SK-N-SH (cell line): ENCODE results near the gene LMF1.

Experiments
- EP300 ChIP-seq, 2 experiments: IDR thresholded peaks; 2 replicates each; pipeline versions ENCODE4 v1.4.0 to v1.6.1; 2012; ENCODE audit warnings: borderline replicate concordance in 1 of 2, low read depth in 1 of 2, low read length in 1 of 2
- POLR2AphosphoS5 ChIP-seq: IDR thresholded peaks from 2 replicates; pipeline ENCODE4 v1.6.1; 2012; ENCODE audit warnings: low read depth, low read length
- TF ChIP-seq, protein P1 (sequence below): fragments of 200-600 bp; sonication (generic); IDR thresholded peaks from 2 replicates; pipeline ENCODE4 v1.6.1; 2017; ENCODE audit warnings: antibody characterized with exemption, mild to moderate bottlenecking, moderate library complexity

- TF ChIP-seq, protein P1, sequence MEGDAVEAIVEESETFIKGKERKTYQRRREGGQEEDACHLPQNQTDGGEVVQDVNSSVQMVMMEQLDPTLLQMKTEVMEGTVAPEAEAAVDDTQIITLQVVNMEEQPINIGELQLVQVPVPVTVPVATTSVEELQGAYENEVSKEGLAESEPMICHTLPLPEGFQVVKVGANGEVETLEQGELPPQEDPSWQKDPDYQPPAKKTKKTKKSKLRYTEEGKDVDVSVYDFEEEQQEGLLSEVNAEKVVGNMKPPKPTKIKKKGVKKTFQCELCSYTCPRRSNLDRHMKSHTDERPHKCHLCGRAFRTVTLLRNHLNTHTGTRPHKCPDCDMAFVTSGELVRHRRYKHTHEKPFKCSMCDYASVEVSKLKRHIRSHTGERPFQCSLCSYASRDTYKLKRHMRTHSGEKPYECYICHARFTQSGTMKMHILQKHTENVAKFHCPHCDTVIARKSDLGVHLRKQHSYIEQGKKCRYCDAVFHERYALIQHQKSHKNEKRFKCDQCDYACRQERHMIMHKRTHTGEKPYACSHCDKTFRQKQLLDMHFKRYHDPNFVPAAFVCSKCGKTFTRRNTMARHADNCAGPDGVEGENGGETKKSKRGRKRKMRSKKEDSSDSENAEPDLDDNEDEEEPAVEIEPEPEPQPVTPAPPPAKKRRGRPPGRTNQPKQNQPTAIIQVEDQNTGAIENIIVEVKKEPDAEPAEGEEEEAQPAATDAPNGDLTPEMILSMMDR, result no peak
- TF ChIP-seq POLR2AphosphoS5 (no peak), EP300 (IDR thresholded peaks at IDR 0.05; ENCODE audit: borderline replicate concordance in 1 of 2, low read depth in 1 of 2, low read length in 1 of 2) (no peak)
These were observed 39.5 kb upstream of the LMF1 start for GRCh38 chr16:1010251-1010650.
